ENCODE data around the gene TRAPPC2L.
"Not testable (repeated sequence)": the region's sequence is repeated elsewhere in the genome, so short reads cannot be mapped to it uniquely, and the experiment has no call there.

TRAPPC2L gene

DNA sequence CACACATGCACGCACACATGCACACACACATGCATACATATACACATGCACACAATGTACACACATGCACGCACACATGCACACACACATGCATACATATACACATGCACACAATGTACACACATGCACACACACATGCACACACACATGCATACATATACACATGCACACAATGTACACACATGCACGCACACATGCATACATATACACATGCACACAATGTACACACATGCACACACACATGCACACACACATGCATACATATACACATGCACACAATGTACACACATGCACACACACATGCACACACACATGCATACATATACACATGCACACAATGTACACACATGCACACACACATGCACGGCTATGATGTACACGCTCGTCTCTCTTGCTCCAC, 37.3 kb downstream of the TRAPPC2L start:
- DNase-seq = not testable (repeated sequence)

DNA sequence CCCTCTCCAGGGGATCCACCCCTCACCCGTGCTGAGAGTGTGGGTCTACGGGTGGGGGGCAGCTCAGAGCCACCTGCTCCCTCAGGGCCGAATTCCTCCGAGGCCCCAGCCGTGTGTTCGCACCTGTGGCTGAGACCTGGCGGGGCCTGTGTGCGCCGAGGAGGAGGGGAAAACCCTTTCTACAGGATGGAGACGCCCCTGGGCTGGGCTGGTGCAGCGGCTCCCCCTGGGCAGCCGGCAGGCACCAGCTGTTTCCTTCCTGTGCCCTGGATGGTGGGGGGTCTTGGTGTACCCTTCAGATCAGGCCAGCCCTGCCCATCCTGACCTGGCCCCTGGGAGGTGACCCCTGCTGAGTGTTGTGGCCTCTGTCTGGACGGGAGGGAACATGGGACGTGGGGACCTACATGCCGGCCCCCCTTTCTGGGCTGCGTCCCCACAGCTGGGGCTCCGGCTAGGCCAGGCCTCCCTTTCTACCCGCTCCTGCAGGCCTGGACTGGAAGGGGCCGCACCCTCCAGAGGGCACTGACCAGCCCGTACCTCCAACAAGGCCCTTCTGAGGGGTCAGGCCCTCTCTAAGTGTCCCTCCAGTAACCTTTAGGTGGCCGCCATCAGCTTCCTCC, 37.9 kb downstream of the TRAPPC2L start:
- no peak for DNase-seq

GRCh38 chr16:88895335-88895734, 38.4 kb downstream of the TRAPPC2L start:
- no peak for DNase-seq

DNA sequence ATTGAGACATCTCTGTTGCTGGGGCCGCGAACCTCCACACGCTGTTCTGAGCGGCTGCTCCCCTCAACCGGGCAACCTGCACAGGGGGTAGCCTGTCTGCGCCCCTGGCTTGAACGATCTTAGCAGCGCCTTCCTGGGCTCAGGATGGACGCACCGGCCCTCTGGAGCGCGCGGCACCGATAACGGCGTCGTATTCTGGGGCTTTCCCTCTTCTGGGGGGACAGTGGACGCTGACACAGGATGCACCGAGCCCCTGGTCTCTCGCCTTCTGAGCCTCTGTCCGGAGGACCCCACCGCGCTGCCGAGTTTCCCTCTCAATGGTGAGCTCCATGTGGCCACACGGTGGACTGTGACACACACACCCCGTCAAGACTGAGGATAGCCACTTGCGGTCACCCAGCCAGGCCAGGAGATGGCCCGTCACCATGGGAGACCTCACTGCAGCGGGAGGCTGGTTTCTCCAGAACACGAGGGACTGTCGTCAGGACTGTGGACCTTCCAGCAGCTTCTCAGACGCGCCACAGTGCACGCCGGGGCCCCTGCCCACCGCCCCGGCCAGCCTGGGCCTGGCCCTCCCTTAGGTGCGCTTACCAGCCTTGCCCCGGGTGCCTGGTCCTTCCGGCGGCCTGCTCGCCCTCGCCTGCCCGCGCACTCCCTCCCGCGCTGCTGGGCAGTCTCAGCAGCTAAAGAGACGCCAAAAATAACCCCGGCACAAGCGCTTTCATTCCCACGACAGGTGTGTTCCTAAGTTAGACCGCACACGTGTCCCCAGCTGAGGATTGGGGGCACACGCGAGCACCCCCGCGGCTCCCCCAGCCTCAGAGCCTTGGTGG, 39.5 kb downstream of the TRAPPC2L start:
- no peak for DNase-seq

DNA sequence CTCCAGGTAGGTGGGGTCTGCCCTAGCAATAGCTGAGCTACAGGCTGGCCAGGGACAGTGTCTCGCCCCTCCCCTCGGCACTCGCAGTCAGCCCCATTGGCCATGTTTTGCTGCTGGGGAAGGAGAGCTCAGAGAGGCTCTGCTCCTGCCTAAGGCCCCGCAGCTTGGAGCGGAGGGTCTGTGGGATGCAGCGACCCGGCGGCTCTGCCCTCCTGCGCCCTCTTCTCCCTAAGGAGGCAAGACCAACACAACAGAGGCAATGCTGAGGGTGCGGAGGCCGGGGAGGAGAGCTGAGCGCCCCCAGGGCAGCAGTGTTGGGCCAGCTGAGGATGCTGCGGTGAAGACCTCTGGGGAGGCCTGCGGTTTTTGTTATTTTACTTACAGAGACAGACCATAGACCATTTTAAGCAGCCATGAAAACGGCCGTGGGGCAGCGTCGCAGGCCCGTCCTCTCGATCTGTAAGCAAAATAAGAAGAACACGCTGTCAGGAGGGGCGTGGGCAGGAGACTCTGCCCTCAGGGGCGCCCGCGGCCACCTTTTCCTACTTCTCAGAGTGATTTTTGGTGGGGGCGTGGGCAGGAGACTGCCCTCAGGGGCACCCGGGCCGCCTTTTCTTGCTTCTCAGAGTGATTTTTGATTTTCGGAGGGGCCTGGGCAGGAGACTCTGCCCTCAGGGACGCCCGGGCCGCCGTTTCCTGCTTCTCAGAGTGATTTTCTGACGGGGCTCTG, 40.9 kb downstream of the TRAPPC2L start:
- no peak for DNase-seq

DNA sequence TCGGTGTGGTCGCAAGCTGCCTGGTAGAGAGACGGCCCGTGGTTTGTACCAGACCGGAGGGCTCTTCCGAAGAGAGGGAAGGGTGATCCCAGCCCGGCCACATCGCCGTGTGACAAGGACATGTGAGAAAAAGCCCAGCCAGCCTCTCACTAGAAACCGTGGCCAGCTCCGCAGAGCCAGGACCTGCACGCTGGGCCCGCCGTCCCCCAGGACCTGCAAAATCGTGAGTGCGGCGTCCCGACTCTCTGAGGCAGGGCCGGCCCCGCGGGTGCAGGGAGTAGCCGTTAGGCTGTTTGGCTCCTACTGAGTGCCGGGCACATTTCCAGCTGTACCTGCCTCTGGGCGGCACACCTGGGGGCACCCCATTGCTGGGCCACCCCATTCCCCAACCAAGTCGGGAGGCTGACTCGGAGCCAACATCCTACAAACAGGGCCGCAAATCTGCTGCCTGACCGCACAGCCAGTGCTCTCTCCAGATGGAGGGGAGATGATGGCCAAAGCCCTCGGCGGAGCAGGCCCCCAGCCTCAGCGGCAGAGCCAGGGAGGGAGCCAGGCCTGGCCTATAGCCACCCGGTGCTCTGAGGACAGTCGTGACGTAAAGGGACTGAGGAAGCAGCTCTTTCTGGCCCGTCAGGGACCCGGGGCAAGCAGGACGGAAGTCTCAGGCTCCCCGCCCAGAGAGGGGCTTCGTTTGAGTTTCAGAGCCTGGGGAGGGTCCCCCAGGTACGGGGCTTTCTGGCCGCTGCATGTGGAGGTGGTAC, 43.2 kb downstream of the TRAPPC2L start:
- DNase-seq = no peak

GRCh38 chr16:88900662-88901052, 43.7 kb downstream of the TRAPPC2L start:
- DNase-seq = no peak

DNA sequence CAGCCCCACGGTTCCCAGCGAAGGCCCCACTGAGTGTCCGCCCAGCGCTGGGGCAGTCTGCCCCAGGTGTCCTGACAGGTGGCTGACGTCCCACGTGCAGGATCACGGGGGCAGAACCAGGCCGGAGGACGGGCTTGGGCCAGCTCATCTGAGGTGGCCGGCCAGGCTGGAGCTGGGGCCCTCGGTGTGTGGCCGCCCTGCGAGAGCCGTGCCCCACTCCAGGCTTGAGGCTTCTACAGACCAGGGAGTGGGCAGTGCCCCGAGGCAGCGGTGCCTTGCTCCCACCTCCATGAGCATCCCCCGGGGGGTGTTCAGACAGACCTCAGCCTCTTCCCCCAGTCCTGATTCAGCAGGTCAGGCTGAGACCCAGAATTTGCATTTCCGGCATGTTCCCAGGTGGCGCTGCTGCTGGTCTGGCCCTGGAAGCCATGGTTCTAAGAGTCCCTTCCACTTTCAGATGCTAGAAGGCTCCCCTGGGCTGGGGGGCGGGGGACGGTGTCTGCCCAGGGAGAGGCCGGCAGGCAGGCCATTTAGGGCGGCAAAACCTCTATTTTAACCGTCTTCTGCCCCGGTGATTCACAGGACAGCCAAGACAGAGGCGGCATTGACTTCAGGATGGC, 44.9 kb downstream of the TRAPPC2L start:
- no peak for DNase-seq

GRCh38 chr16:88902744-88903143, 45.8 kb downstream of the TRAPPC2L start:
- DNase-seq = no peak

GRCh38 chr16:88903267-88903666, 46.3 kb downstream of the TRAPPC2L start:
- no peak for DNase-seq

GRCh38 chr16:88904676-88905365, 47.9 kb downstream of the TRAPPC2L start:
- peak in 1 of 2 experiments; percentile 26 for DNase-seq

DNA sequence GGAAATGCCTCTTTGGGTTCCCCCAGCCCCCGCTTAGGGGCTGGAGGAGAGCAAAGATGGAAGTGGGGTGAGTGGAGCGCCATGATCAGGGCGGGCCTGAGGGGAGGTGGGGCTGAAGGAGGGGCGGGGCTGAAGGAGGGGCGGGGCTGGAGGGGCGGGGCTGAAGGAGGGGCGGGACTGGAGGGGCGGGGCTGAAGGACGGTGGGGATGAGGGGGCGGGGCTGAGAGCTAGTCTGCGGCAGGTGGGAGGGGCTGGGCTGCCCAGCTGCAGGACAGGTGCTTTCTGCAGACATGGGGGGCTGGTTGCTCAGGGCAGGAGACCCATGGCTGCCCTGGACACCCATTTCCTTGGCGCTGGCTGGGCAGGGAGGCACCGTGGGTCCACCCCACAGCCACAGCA, 48.6 kb downstream of the TRAPPC2L start:
- DNase-seq = no peak

DNA sequence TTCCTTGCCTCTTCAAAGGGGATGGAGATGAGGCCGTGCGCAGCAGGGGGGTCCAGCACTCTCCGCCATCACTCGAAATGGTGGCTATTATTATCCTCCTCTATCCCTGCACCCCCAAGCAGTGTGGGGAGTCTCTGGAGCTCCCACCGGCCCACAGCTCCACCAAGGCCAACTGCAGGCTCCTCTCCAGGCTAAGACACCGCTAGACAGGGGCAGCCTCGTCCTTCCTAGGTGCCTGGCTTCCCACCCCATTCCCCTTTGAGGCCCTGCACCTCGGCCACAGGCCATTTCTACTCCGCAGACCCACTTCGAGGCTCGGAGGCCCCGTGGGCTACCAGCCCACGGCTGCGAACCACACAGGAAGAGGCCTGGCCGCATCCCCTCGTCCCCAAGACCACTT, 49.1 kb downstream of the TRAPPC2L start:
- no peak for DNase-seq

GRCh38 chr16:88906535-88907105, 49.7 kb downstream of the TRAPPC2L start:
- DNase-seq = no peak

DNA sequence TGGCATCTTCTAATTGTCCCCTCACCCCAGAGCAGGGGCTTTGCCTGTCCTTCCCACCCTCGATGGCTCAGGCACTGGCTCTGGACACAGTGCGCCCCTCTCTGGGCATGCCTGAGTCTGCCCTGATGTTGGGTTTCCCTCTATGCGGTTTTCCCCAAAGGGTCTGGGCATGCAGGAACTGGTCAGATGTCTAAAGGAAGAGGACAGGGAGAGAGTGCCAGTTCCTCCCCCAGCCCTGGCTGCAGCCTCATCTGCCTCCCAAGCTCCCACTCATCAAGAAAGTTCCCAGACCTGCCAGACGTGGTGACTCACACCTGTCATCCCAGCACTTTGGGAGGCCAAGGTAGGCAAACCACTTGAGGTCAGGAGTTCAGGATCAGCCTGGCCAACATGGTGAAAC, 50.8 kb downstream of the TRAPPC2L start:
- no peak for DNase-seq

- no peak for DNase-seq
Observed at GRCh38 chr16:88908307-88908706, 51.4 kb downstream of the TRAPPC2L start.

- no peak for DNase-seq
Observed at GRCh38 chr16:88909431-88910210, 52.7 kb downstream of the TRAPPC2L start.

GRCh38 chr16:88910284-88911135, 53.6 kb downstream of the TRAPPC2L start:
- no peak for DNase-seq

- DNase-seq = no peak
Observed at GRCh38 chr16:88911136-88911945, 54.4 kb downstream of the TRAPPC2L start.

All from NCI-H524 (cell line).